Panc1 (cell line): ENCODE data around the gene CDH26. TPM values are rescaled to one million over a fixed set of nuclear protein-coding genes. Genes with fewer than 3 reads are reported as not detected.

ENCODE experiments used
- ATAC-seq: fragments of 200-7000 bp; cut with Tn5 transposase; 2 replicates; pipeline ENCODE4 v1.9.1; 2020; ENCODE audit warnings: mild to moderate bottlenecking, moderate library complexity
- BruUV-seq: library from RNA; stranded (reverse); fragments of 400-500 nt; replicated peaks from 2 replicates; lab custom pipeline; 2021; lab: Mats Ljungman, UMichigan
- CTCF ChIA-PET: fragments of 300-600 bp; sonication (Branson Sonifier 250); formaldehyde crosslinking; loops from one replicate; lab custom pipeline; 2022; ENCODE audit warnings: antibody characterized with exemption; lab: Charles Lee
- POLR2A ChIA-PET: fragments of 300-600 bp; sonication (Branson Sonifier 250); formaldehyde crosslinking; loops from one replicate; lab custom pipeline; 2022; ENCODE audit warnings: antibody characterized with exemption; lab: Charles Lee
- DNase-seq: peaks from one replicate; pipeline ENCODE4 v3.0.0-alpha.2; 2010; ENCODE audit warnings: low read depth, low spot score
- H3K27ac ChIP-seq: 2 replicates; pipeline ENCODE4 v1.5.1; 2011; ENCODE audit warnings: mild to moderate bottlenecking, low read length, inconsistent platforms
- H3K27me3 ChIP-seq: fragments of 200-500 bp; sonication (Bioruptor generic); 2 replicates; pipeline ENCODE4 v1.6.0; 2014; ENCODE audit warnings: low read length, inconsistent platforms; ENCODE audit not compliant: control insufficient read depth, insufficient read depth
- H3K36me3 ChIP-seq: fragments of 200-500 bp; sonication (Bioruptor generic); 2 replicates; pipeline ENCODE4 v1.5.1; 2014; ENCODE audit warnings: inconsistent platforms, mild to moderate bottlenecking, low read length, moderate library complexity; ENCODE audit not compliant: control insufficient read depth, insufficient read depth
- H3K4me1 ChIP-seq: 2 replicates; pipeline ENCODE4 v1.5.1; 2011; ENCODE audit warnings: inconsistent platforms, mild to moderate bottlenecking, low read length, moderate library complexity; ENCODE audit not compliant: control insufficient read depth, insufficient read depth
- H3K4me3 ChIP-seq, 2 experiments: 2 replicates each; pipeline ENCODE4 v1.5.1; 2011 to 2012; ENCODE audit warnings: low read depth in 2 of 2, low read length in 2 of 2, mild to moderate bottlenecking in 2 of 2, inconsistent platforms in 1 of 2, moderate library complexity in 1 of 2
- H3K9me3 ChIP-seq: fragments of 200-500 bp; sonication (Bioruptor generic); 2 replicates; pipeline ENCODE4 v1.5.1; 2014; ENCODE audit warnings: low read depth, mild to moderate bottlenecking, inconsistent platforms, low read length, moderate library complexity; ENCODE audit not compliant: control insufficient read depth, insufficient read depth
- POLR2AphosphoS5 ChIP-seq: IDR thresholded peaks from 2 replicates; pipeline ENCODE4 v1.6.1; 2012; ENCODE audit warnings: mild to moderate bottlenecking, low read depth, low read length, moderate library complexity
- REST ChIP-seq, 2 experiments: IDR thresholded peaks; 2 replicates each; pipeline ENCODE4 v1.6.1; 2011 to 2012; ENCODE audit warnings: low read depth in 2 of 2, control low read depth in 1 of 2, low read length in 1 of 2, mild to moderate bottlenecking in 1 of 2, moderate library complexity in 1 of 2; ENCODE audit not compliant: insufficient read depth in 1 of 2
- SIN3A ChIP-seq: IDR thresholded peaks from 2 replicates; pipeline ENCODE4 v1.6.1; 2012; ENCODE audit warnings: low read depth, mild to moderate bottlenecking, low read length, moderate library complexity, borderline replicate concordance; ENCODE audit not compliant: insufficient read depth
- TCF7L2 ChIP-seq: IDR thresholded peaks from 2 replicates; pipeline ENCODE4 v1.6.1; 2011; ENCODE audit warnings: mild to moderate bottlenecking, low read depth, low read length, inconsistent platforms
- in situ Hi-C: cut with HindIII; loops from 2 replicates; pipeline ENCODE4 v1.10.0; 2016; ENCODE audit warnings: low sequenced_read_pairs, low pct_unique_long_range_greater_than_20kb
- intact Hi-C: fragments of 100-400 bp; cut with micrococcal nuclease; formaldehyde crosslinking; loops from one replicate; pipeline ENCODE4 v1.10.0; 2022; ENCODE audit not compliant: unreplicated experiment
- total RNA-seq: library from RNA; stranded (reverse); gene quantifications from one replicate; pipeline ENCODE4 v1.2.1, GENCODE V29; 2021; ENCODE audit not compliant: unreplicated experiment
- TF ChIP-seq, protein P1 (sequence below): fragments of 450-650 bp; IDR thresholded peaks from 2 replicates; pipeline ENCODE4 v1.5.1; 2017; ENCODE audit warnings: mild to moderate bottlenecking

Gene CDH26
- total RNA-seq, 1 experiment from 2014 or later = 0.46 TPM

DNA sequence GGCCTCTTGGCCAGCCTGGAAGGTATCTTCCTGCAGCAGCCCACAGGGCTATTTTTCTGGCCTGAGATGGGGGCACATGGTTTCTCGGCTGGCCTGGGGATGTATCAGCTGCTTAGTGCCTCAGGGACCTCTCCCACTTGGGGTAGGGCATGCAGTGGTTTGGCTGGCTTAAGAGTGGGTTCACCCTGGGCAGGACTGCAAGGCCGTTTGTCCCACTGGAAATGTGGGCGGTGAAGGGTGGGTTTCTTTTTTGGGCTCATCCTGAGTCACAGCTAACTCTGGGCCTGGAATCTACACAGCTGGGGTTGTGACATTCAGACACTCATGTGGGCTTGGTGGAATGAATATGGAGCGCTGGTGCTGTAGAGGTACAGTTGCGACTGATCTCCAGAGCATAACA lies 62.0 kb downstream of the CDH26 start:
- DNase-seq (no peak), ATAC-seq (no peak)
- in situ Hi-C loops (no loop called here), intact Hi-C loops (no loop called here)
- ChIA-PET POLR2A (no interaction called here), CTCF (no interaction called here)
- H3K4me1 ChIP-seq = no peaks in the 10 kb centered on the region
- H3K27ac ChIP-seq = no peak overlapping the region
- no peaks in the 10 kb centered on the region for H3K36me3 ChIP-seq
- TF ChIP-seq SIN3A = no peak
- TF ChIP-seq POLR2AphosphoS5 = no peak
- TF ChIP-seq, protein P1, sequence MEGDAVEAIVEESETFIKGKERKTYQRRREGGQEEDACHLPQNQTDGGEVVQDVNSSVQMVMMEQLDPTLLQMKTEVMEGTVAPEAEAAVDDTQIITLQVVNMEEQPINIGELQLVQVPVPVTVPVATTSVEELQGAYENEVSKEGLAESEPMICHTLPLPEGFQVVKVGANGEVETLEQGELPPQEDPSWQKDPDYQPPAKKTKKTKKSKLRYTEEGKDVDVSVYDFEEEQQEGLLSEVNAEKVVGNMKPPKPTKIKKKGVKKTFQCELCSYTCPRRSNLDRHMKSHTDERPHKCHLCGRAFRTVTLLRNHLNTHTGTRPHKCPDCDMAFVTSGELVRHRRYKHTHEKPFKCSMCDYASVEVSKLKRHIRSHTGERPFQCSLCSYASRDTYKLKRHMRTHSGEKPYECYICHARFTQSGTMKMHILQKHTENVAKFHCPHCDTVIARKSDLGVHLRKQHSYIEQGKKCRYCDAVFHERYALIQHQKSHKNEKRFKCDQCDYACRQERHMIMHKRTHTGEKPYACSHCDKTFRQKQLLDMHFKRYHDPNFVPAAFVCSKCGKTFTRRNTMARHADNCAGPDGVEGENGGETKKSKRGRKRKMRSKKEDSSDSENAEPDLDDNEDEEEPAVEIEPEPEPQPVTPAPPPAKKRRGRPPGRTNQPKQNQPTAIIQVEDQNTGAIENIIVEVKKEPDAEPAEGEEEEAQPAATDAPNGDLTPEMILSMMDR = no peak
- TF ChIP-seq REST (IDR thresholded peaks at IDR 0.05; ENCODE audit: insufficient read depth in 1 of 2, low read depth in 2 of 2, low read length in 1 of 2) = no peak
- TF ChIP-seq TCF7L2 = no peak
- no peak overlapping the region for H3K4me3 ChIP-seq
- no peaks in the 10 kb centered on the region for H3K9me3 ChIP-seq
- no TSS peak for BruUV-seq
- H3K27me3 ChIP-seq = no peaks in the 10 kb centered on the region

DNA sequence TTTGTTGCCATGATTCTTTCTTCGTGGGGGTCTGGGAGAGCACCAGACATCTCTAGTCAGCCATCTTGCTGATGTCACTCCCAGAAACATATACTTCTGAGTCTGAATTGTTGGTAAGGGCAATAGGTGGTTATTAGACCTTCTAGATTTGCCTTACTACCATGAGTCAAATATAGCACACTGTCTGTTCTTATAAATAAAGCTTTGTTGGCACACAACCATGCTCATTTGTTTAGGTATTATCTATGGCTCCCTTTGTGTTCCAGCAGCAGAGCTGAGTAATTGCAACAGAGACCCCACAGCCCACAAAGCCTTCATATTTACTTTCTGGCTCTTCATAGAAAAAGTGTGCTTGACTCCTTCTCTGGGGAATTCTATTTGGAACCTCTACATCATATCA lies 62.9 kb downstream of the CDH26 start:
- no TSS peak for BruUV-seq
- TF ChIP-seq, protein P1 = no peak
- TF ChIP-seq TCF7L2 (no peak), SIN3A (no peak), POLR2AphosphoS5 (no peak), REST (IDR thresholded peaks at IDR 0.05; ENCODE audit: insufficient read depth in 1 of 2, low read depth in 2 of 2, low read length in 1 of 2) (no peak)
- no peak for ATAC-seq

More for the DNA sequence above, 62.9 kb downstream of the CDH26 start:
- Histone ChIP-seq H3K27ac (no peak overlapping the region), H3K4me1 (no peaks in the 10 kb centered on the region), H3K9me3 (no peaks in the 10 kb centered on the region), H3K27me3 (no peaks in the 10 kb centered on the region), H3K36me3 (no peaks in the 10 kb centered on the region), H3K4me3 (no peak overlapping the region)
- ChIA-PET CTCF (no interaction called here), POLR2A (no interaction called here)
- no peak for DNase-seq
- in situ Hi-C loops (no loop called here), intact Hi-C loops (no loop called here)
